SK-N-SH treated with all-trans-retinoic acid at 6 μM for 48 hours (cell line): ENCODE measurements around the gene ALOX15.

Source experiments
- CSDC2 ChIP-seq: fragments of 250-450 bp; sonication (Bioruptor Pico); IDR thresholded peaks from 2 replicates; pipeline ENCODE4 v1.5.0; 2020; ENCODE audit warnings: mild to moderate bottlenecking, moderate library complexity
- ESRRG ChIP-seq: fragments of 250-450 bp; sonication (Bioruptor Pico); IDR thresholded peaks from 2 replicates; pipeline ENCODE4 v1.6.1; 2021; ENCODE audit warnings: mild to moderate bottlenecking
- PATZ1 ChIP-seq: fragments of 250-450 bp; sonication (Bioruptor Pico); IDR thresholded peaks from 2 replicates; pipeline ENCODE4 v1.8.0; 2020; ENCODE audit warnings: mild to moderate bottlenecking, moderate library complexity, borderline replicate concordance
- TCF4 ChIP-seq: fragments of 250-450 bp; sonication (Bioruptor Pico); IDR thresholded peaks from 2 replicates; pipeline ENCODE4 v1.8.0; 2021; ENCODE audit warnings: mild to moderate bottlenecking, moderate library complexity, borderline replicate concordance
- TOX ChIP-seq: fragments of 250-450 bp; sonication (Bioruptor Pico); IDR thresholded peaks from 2 replicates; pipeline ENCODE4 v1.8.0; 2021; ENCODE audit warnings: mild to moderate bottlenecking, moderate library complexity, borderline replicate concordance
- ZFP30 ChIP-seq: fragments of 450-650 bp; formaldehyde crosslinking; IDR thresholded peaks from 2 replicates; pipeline ENCODE4 v1.5.0; 2022; ENCODE audit warnings: mild to moderate bottlenecking, moderate library complexity
- TF ChIP-seq, protein P1 (sequence below): fragments of 250-450 bp; sonication (Bioruptor Pico); IDR thresholded peaks from 2 replicates; pipeline ENCODE4 v1.5.1; 2020; ENCODE audit warnings: low read depth, mild to moderate bottlenecking, moderate library complexity

DNA sequence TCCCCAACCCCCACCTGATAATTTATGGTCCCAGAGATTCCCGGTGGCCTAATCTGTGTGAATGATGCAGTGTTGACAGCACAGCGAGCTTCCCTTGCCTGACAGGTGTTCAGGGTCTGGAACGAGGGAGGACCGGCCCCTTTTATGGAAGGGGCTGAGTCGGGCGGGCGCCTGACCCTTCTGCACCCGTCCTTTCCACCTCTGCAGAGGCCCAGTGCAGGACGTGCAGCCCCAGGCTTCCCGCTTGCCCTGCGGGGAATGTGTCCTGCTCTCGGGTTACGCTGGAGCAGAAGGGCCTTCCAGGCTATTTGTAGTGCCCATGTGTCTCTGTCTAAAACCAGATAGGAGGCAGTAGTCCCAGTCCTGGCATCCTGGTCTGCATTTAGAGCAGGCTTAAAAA, 40.9 kb downstream of the ALOX15 start:
- TF ChIP-seq CSDC2 (no peak), PATZ1 (CRISPR knock-in tag) (no peak), ZFP30 (CRISPR knock-in tag) (no peak), TCF4 (CRISPR knock-in tag) (no peak), TOX (no peak), ESRRG (no peak)
- TF ChIP-seq, protein P1, sequence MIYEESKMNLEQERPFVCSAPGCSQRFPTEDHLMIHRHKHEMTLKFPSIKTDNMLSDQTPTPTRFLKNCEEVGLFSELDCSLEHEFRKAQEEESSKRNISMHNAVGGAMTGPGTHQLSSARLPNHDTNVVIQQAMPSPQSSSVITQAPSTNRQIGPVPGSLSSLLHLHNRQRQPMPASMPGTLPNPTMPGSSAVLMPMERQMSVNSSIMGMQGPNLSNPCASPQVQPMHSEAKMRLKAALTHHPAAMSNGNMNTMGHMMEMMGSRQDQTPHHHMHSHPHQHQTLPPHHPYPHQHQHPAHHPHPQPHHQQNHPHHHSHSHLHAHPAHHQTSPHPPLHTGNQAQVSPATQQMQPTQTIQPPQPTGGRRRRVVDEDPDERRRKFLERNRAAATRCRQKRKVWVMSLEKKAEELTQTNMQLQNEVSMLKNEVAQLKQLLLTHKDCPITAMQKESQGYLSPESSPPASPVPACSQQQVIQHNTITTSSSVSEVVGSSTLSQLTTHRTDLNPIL (CRISPR knock-in tag): no peak
